K562 (cell line): Measurements from ENCODE around the gene HMGA1. TPM values are rescaled to one million over a fixed set of nuclear protein-coding genes. Genes with fewer than 3 reads are reported as not detected.
A peak's percentile ranks its signal among the peaks of the same experiment; 100 is the strongest.

Source experiments
- ATAC-seq: fragments of 200-7000 bp; cut with Tn5 transposase; 3 replicates; pipeline ENCODE4 v1.9.1; 2020; ENCODE audit warnings: moderate library complexity
- BruUV-seq: library from RNA; stranded (reverse); fragments of 400-500 nt; replicated peaks from 2 replicates; lab custom pipeline; 2021; lab: Mats Ljungman, UMichigan
- CTCF ChIA-PET: fragments of 300-600 bp; formaldehyde crosslinking; extraction: SDS; loops from one replicate; lab custom pipeline; 2021; ENCODE audit warnings: low intra/inter-chr PET ratio; lab: Yijun Ruan, JAX
- POLR2A ChIA-PET: fragments of 300-600, 350-650 bp; sonication (Branson Sonifier 250); formaldehyde crosslinking; extraction: SDS; loops from one replicate; lab custom pipeline; 2021; ENCODE audit warnings: antibody characterized with exemption, inconsistent platforms; lab: Yijun Ruan, JAX
- DNase-seq, 4 experiments: peaks; one replicate each; pipeline versions ENCODE4 v3.0.0 to v3.0.0-alpha.2; 2011 to 2018; ENCODE audit warnings: low spot score in 3 of 4, mixed read lengths in 3 of 4; ENCODE audit errors: extremely low read depth in 1 of 4
- FAIRE-seq: peaks from 2 replicates; lab custom pipeline; 2011; peaks lifted over from hg19 to GRCh38; lab: Jason Lieb, UNC
- H2AFZ ChIP-seq: 2 replicates; pipeline ENCODE4 v1.6.0; 2011; ENCODE audit warnings: low read depth, low read length, control low read depth, inconsistent platforms
- H3K27ac ChIP-seq: fragments of 200-600 bp; 3 replicates; pipeline ENCODE4 v1.8.0; 2011; ENCODE audit warnings: low read depth, mild to moderate bottlenecking, control low read depth, inconsistent platforms, low read length, moderate library complexity, mixed read lengths; ENCODE audit errors: extremely low read depth
- H3K27me3 ChIP-seq, 2 experiments: fragments of 300-600 bp in 1 of 2; 2 replicates in 1 of 2; 3 replicates in 1 of 2; pipeline versions ENCODE4 v1.6.0 to v1.8.0; 2011; ENCODE audit warnings: inconsistent platforms in 2 of 2, low read length in 2 of 2, mild to moderate bottlenecking in 1 of 2, mixed read lengths in 1 of 2, moderate library complexity in 1 of 2; ENCODE audit not compliant: control insufficient read depth in 2 of 2, insufficient read depth in 2 of 2
- H3K36me3 ChIP-seq: fragments of 300-600 bp; 3 replicates; pipeline ENCODE4 v1.8.0; 2011; ENCODE audit warnings: mild to moderate bottlenecking, low read length, inconsistent platforms; ENCODE audit not compliant: control insufficient read depth, insufficient read depth
- H3K4me1 ChIP-seq, 2 experiments: fragments of 200-600 bp in 1 of 2; replicated peaks in 1 of 2; 2 replicates in 1 of 2; 3 replicates in 1 of 2; pipeline versions ENCODE4 v1.5.1 to v1.8.0; 2011; ENCODE audit warnings: inconsistent platforms in 2 of 2, low read length in 2 of 2, mild to moderate bottlenecking in 1 of 2, mixed read lengths in 1 of 2, moderate library complexity in 1 of 2; ENCODE audit not compliant: control insufficient read depth in 2 of 2, insufficient read depth in 2 of 2
- H3K4me2 ChIP-seq: 2 replicates; pipeline ENCODE4 v1.6.1; 2011; ENCODE audit warnings: low read length, control low read depth, inconsistent platforms, mixed read lengths; ENCODE audit not compliant: insufficient read depth
- H3K4me3 ChIP-seq: fragments of 200-600 bp; sonication (generic), shearing (Covaris generic); 2 replicates; pipeline ENCODE4 v1.5.1; 2016; ENCODE audit warnings: control low read depth, inconsistent platforms
- H3K79me2 ChIP-seq: fragments of 200-600 bp; 3 replicates; pipeline ENCODE4 v1.8.0; 2011; ENCODE audit warnings: low read length, inconsistent platforms; ENCODE audit not compliant: control insufficient read depth, insufficient read depth
- H3K9ac ChIP-seq, 2 experiments: 2 replicates each; pipeline versions ENCODE4 v1.6.0 to v1.6.1; 2011; ENCODE audit warnings: low read depth in 2 of 2, low read length in 2 of 2, control low read depth in 1 of 2, inconsistent platforms in 1 of 2, mild to moderate bottlenecking in 1 of 2, mixed read lengths in 1 of 2; ENCODE audit not compliant: insufficient read depth in 1 of 2
- H3K9me1 ChIP-seq: one replicate; pipeline ENCODE4 v1.6.0; 2011; ENCODE audit warnings: inconsistent platforms, mild to moderate bottlenecking, low read length, moderate library complexity; ENCODE audit not compliant: control insufficient read depth, insufficient read depth
- H3K9me3 ChIP-seq: replicated peaks from 2 replicates; pipeline ENCODE4 v1.5.1; 2011; ENCODE audit warnings: low read depth, low read length, inconsistent platforms; ENCODE audit not compliant: control insufficient read depth, insufficient read depth
- H4K20me1 ChIP-seq: replicated peaks from 2 replicates; pipeline ENCODE4 v1.6.1; 2011; ENCODE audit warnings: low read length, inconsistent platforms, mixed read lengths; ENCODE audit not compliant: control insufficient read depth, insufficient read depth
- KDM1A ChIP-seq, 2 experiments: fragments of 450-650 bp; IDR thresholded peaks; 2 replicates each; pipeline ENCODE4 v1.6.1; 2016; ENCODE audit warnings: mild to moderate bottlenecking in 2 of 2
- MTA1 ChIP-seq: fragments of 450-650 bp; IDR thresholded peaks from 2 replicates; pipeline ENCODE4 v1.6.1; 2017; ENCODE audit warnings: borderline replicate concordance
- SMARCE1 ChIP-seq: fragments of 450-650 bp; IDR thresholded peaks from 2 replicates; pipeline ENCODE4 v1.7.1; 2016; ENCODE audit warnings: mild to moderate bottlenecking
- WHSC1 ChIP-seq: IDR thresholded peaks from one replicate; pipeline ENCODE4 v1.6.1; 2012; ENCODE audit warnings: low read length, control low read depth, inconsistent platforms
- ZNF316 ChIP-seq: fragments of 450-650 bp; IDR thresholded peaks from 2 replicates; pipeline ENCODE4 v1.6.1; 2016
- WGBS: fragments of 100-300 bp; shearing (Covaris generic); methylation state at CpG from one replicate; pipeline ENCODE4 v1.1.6; 2016; ENCODE audit warnings: low coverage, mixed read lengths; ENCODE audit not compliant: insufficient coverage; ENCODE audit errors: missing lambda C conversion rate; 5-methylcytosine and 5-hydroxymethylcytosine counted together
- in situ Hi-C: fragments of 300-500 bp; cut with MboI; formaldehyde crosslinking; loops from 4 replicates; pipeline ENCODE4 v1.15.0; 2018; ENCODE audit warnings: inconsistent platforms, mixed read lengths
- intact Hi-C: fragments of 100-400 bp; cut with micrococcal nuclease; formaldehyde crosslinking; loops from 2 replicates; pipeline ENCODE4 v1.14.2; 2022
- polyA plus RNA-seq, 8 experiments: library from polyadenylated mRNA; depleted of rRNA in 4 of 8; stranded (reverse) in 5 of 8; unstranded in 3 of 8; fragments of >200 nt; fragmentation: Nextera tagmentation in 2 of 8; fragmentation: Illumina TruSeq in 1 of 8; extraction: Ambion mirVana in 2 of 8; extraction: Trizol in 1 of 8; gene quantifications; 2 replicates each; pipeline versions ENCODE4 v1.2.1 to v1.2.3, GENCODE V29; 2011 to 2014; ENCODE audit warnings: inconsistent platforms in 1 of 8, missing spikeins in 1 of 8
- total RNA-seq, 7 experiments: library from RNA; depleted of rRNA in 6 of 7; stranded (reverse); fragments of >200 nt in 6 of 7; fragmentation: Illumina TruSeq in 2 of 7; extraction: Trizol in 2 of 7; gene quantifications; 2 replicates each; pipeline versions ENCODE4 v1.2.1 to v1.2.3, GENCODE V29; 2011 to 2021; ENCODE audit warnings: low replicate concordance in 1 of 7
- TF ChIP-seq, protein P1 (sequence below): fragments of 450-650 bp; IDR thresholded peaks from 2 replicates; pipeline ENCODE4 v1.6.1; 2017; ENCODE audit warnings: antibody characterized with exemption, mild to moderate bottlenecking
- TF ChIP-seq, protein P2 (sequence below): fragments of 450-650 bp; IDR thresholded peaks from 2 replicates; pipeline ENCODE4 v1.6.1; 2016
- TF ChIP-seq, protein P3 (sequence below), 2 experiments: fragments of 450-650 bp in 1 of 2; sonication (generic) in 1 of 2; formaldehyde crosslinking in 1 of 2; IDR thresholded peaks in 1 of 2; conservative IDR thresholded peaks in 1 of 2; 2 replicates each; pipeline versions ENCODE4 v1.6.1 to v1.8.1; 2016 to 2023; ENCODE audit warnings: mild to moderate bottlenecking in 2 of 2, moderate library complexity in 2 of 2, inconsistent platforms in 1 of 2, missing genetic modification reagents in 1 of 2

The HMGA1 gene
- total and polyA plus RNA-seq, 9 of the 15 experiments (the other 6 are each of a cell fraction or from before 2014, with no cell fraction given) = 27.8 to 1,947 (median 594) TPM

DNA sequence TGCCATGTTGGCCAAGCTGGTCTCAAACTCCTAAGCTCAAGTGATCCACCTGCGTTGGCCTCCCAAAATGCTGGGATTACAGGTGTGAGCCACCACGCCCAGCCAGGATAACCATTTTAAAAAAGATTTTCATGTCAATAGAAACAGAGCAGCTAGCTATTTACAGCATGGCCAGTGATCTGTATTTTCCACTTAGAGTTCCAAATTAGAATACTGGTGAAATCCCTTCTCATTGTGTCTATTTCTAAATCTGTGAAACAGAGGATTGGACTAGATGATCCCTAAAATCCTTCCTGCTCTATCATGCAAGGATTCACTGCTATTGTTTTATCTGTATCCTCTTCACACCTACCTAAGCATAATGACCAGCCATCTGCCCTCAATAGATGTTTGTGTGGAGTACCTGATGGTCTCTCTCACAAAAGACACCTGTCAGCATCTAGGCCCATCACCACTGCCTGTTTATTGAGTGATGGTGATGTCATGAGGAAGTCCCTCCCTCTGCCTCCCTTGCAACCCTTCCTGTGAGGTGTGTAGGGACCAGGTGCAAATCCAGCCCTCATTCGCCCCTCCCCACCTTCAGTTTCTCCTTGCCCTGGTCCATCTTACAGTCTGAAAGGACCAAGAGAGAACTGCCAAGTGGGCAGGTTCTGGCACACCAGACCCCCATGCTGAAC lies 38.6 kb downstream of the HMGA1 start:
- H3K79me2 ChIP-seq = peaks cover 7% of the 10 kb centered on the region; the same call in 1 of the 3 replicates
- no peak for FAIRE-seq
- in situ Hi-C loops = no loop called here
- no peak for TF ChIP-seq SMARCE1
- 0 out of 4 replicates have a peak, but pooled peaks of 1 of the 2 experiments have one; percentile 18 for TF ChIP-seq KDM1A (IDR thresholded peaks at IDR 0.05)
- peak; percentile 18 for TF ChIP-seq WHSC1
- no peak for TF ChIP-seq MTA1
- TF ChIP-seq, protein P1, sequence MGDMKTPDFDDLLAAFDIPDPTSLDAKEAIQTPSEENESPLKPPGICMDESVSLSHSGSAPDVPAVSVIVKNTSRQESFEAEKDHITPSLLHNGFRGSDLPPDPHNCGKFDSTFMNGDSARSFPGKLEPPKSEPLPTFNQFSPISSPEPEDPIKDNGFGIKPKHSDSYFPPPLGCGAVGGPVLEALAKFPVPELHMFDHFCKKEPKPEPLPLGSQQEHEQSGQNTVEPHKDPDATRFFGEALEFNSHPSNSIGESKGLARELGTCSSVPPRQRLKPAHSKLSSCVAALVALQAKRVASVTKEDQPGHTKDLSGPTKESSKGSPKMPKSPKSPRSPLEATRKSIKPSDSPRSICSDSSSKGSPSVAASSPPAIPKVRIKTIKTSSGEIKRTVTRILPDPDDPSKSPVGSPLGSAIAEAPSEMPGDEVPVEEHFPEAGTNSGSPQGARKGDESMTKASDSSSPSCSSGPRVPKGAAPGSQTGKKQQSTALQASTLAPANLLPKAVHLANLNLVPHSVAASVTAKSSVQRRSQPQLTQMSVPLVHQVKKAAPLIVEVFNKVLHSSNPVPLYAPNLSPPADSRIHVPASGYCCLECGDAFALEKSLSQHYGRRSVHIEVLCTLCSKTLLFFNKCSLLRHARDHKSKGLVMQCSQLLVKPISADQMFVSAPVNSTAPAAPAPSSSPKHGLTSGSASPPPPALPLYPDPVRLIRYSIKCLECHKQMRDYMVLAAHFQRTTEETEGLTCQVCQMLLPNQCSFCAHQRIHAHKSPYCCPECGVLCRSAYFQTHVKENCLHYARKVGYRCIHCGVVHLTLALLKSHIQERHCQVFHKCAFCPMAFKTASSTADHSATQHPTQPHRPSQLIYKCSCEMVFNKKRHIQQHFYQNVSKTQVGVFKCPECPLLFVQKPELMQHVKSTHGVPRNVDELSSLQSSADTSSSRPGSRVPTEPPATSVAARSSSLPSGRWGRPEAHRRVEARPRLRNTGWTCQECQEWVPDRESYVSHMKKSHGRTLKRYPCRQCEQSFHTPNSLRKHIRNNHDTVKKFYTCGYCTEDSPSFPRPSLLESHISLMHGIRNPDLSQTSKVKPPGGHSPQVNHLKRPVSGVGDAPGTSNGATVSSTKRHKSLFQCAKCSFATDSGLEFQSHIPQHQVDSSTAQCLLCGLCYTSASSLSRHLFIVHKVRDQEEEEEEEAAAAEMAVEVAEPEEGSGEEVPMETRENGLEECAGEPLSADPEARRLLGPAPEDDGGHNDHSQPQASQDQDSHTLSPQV = 0 out of 2 replicates have a peak, but pooled peaks have one; percentile 12
- TF ChIP-seq, protein P2, sequence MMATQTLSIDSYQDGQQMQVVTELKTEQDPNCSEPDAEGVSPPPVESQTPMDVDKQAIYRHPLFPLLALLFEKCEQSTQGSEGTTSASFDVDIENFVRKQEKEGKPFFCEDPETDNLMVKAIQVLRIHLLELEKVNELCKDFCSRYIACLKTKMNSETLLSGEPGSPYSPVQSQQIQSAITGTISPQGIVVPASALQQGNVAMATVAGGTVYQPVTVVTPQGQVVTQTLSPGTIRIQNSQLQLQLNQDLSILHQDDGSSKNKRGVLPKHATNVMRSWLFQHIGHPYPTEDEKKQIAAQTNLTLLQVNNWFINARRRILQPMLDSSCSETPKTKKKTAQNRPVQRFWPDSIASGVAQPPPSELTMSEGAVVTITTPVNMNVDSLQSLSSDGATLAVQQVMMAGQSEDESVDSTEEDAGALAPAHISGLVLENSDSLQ = 0 out of 2 replicates have a peak, but pooled peaks have one; percentile 36
- TF ChIP-seq, protein P3, sequence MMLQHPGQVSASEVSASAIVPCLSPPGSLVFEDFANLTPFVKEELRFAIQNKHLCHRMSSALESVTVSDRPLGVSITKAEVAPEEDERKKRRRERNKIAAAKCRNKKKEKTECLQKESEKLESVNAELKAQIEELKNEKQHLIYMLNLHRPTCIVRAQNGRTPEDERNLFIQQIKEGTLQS (IDR thresholded peaks at IDR 0.05) = peak; percentile 39; the same call in 1 of the 2 replicates
- TF ChIP-seq, protein P3 (CRISPR knock-in tag; conservative IDR thresholded peaks at IDR 0.05) = no peak
- peak; percentile 21; the same call in 1 of the 2 replicates for TF ChIP-seq ZNF316

More for the DNA sequence above, 38.6 kb downstream of the HMGA1 start:
- CTCF ChIA-PET = no interaction called here
- H3K36me3 ChIP-seq = peaks cover 31% of the 10 kb centered on the region
- no peak overlapping the region; a peak in 1 of 4 replicates for H3K9ac ChIP-seq
- H3K9me1 ChIP-seq = no peaks in the 10 kb centered on the region
- H3K4me3 ChIP-seq = no peak overlapping the region
- H3K27ac ChIP-seq = peak overlapping the region; percentile 6; the same call in 1 of the 3 replicates
- WGBS = 91% methylated on average over 3 of the region's 3 CpGs
- ATAC-seq = no peak
- peak in 2 of 4 experiments; percentile 18 to 34 for DNase-seq
- H2AFZ ChIP-seq = no peak overlapping the region
- H3K27me3 ChIP-seq = no peaks in the 10 kb centered on the region
- POLR2A ChIA-PET = no interaction called here
- peaks cover 39 to 65% of the 10 kb centered on the region in 2 experiments for H3K4me1 ChIP-seq
- no TSS peak for BruUV-seq
- H3K9me3 ChIP-seq = peaks cover 3% of the 10 kb centered on the region
- no peaks in the 10 kb centered on the region for H4K20me1 ChIP-seq
- intact Hi-C loops = loop anchor here (10.0 kb wide), 1 partner anchor 120 kb away; the partner anchor contains the start of gene NUDT3
- no peak overlapping the region for H3K4me2 ChIP-seq
